ENCODE data around the gene BMP6.

Gene BMP6

DNA sequence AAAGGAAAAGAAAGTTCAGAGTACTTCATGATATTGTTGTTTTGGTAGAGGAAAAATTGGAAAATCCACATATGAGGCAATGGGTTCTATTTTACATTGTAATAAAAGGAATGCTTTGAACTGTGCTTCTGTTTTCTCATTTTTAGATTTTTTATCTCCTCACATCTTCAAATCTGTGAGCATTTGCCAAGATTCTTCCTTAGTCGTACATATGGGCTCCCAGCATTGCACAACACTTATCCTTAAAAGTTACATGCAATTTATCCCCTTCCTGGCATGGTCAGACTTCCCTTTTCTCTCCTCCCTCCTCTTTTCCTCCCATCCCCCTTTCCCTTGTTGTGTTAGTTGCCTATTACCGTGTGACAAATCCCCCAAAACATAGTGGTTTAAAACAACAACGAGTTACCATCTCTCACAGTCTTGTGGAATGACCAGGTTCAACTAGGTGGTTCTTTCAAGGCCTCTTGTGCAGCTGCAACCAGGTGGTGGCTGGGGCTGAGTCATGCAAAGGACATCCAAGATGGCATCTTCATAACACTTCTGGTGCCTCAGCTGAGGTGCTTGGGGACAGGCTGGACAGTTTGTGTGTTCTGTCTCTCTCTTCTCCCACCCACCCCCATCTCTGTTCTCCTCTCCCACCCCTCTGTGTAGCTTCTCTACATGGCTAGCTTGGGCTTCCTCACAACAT is 116.0 kb downstream of the BMP6 start:
- DNase-seq, result no peak

GRCh38 chr6:7846966-7847818 is 121.3 kb downstream of the BMP6 start:
- no peak for DNase-seq

- DNase-seq, result no peak
These were observed 122.3 kb downstream of the BMP6 start for GRCh38 chr6:7848229-7848628.

DNA sequence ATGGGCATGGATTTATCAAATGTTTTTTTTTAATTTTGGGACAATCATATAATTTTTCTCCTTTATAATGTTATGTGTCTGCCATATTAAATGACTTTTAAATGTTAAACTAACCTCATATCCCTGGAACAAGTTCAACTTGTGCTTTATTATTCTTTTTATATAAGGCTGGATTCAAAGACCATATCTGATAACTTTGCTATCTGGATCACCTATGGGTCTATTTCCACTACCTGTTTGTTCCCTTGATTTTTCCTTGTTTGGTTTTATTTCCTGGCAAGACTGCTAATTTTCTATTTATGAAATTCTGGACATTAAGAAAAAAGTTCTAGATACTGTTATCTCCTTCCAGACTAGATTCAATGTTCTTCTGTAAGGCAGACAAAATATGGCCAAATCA is 125.9 kb downstream of the BMP6 start:
- no peak for DNase-seq

GRCh38 chr6:7859591-7859990 is 133.7 kb downstream of the BMP6 start:
- no peak for DNase-seq

DNA sequence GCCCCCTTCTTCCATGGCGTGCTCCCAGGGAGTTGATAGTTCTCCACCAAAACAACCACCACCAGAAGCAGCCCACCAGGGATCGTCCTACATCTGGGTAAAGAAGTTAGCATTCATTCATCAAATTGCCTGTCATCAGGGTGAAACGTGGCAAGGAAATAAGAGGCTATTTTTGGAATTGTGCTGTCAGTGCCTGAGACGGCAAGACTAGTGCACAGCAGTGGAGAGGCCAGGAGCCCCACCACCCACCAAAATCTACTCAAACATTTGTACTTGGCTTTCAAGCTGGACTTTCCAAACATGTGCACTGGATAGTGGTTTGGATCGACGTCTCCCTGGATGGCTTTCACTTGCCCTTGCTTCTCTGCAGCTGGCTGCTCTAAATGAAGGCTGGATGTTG is 139.9 kb downstream of the BMP6 start:
- no peak for DNase-seq

DNA sequence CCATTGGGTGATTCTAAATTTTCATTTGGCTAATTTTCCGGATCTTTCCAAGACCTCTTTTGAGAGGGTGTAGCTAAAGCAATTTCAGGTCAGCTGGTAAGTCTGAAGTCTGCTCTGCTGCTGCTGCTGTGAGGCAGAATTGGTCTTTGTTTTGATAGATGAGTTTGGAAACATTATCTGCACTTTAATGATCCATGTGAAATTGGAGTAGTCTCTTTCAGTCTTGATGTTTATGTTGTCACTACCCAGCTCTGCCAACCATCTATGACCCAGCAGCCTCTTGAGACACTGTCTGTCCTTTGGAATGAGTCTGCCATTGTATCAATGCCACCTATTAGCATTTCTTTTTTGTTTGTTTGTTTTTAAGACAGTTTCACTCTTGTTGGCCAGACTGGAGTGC is 140.6 kb downstream of the BMP6 start:
- no peak for DNase-seq

DNA sequence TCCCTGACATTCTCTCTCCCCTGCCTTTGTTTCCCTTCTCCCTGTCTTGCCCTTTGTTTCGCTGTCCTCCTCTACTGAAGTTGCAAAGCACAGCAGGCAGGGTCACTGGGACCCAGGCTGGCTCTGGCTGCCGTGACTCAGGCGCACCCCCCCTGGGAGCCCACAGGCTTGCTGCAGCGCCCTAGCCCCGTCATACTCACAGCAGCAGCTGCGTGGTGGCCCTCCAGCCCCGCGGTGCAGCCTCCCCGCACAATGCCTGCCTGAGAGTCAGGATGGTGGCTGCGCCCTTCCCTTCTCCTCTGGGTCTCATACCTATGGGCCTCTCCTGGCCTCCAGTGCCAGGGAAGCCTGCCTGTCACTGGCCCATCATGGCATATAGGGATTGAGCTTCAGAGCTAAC is 143.0 kb downstream of the BMP6 start:
- DNase-seq, result no peak

DNA sequence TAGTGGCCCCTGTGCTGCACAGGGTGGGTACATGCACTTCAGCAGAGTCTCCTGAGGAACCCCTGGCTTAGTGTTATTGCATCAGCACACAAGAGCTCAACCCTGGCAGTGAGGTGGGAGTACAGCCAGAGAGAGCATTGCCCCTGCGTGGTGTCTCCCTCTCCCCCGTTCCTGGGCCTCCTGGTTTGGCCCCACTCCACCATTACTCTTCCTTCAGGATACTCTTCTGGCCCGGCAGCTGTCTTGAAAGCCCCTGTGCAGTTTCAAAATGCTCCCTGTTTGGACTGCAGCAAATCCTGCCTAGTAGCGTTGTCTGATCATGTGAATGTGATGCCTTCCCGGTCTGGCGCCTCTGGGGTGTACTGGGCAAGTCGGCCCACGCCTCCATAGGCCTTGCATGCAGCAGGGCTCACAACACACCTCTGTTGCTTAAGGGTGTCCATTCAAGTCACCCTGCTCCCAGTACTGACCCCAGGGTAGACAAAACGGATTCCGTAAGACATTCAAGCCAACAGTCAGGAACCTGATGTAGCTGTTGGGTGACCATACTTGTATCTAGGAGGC is 152.6 kb downstream of the BMP6 start:
- DNase-seq, result no peak

- DNase-seq, result no peak
These were observed 153.1 kb downstream of the BMP6 start for GRCh38 chr6:7879043-7879442.

DNA sequence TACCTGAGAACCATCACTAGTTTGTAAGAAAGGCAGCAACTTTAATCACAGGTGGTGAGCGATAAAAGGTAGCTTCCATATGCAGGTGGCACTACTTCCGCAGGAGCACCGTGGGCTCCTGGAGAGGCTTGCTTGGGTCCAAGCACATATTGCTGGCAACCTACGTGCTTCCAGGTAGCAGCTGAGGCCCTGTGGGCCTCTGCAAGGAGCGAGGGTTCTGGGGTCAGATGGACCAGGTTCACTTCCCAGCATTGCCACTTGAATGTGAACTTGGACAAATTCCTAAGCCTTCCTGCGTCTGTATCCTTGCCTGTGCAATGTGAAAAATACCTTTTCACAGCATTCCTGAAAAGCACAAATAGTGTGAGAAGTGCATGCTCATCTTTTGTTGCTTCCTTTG is 153.7 kb downstream of the BMP6 start:
- no peak for DNase-seq

- no peak for DNase-seq
These were observed 154.2 kb downstream of the BMP6 start for GRCh38 chr6:7879980-7880717.

DNA sequence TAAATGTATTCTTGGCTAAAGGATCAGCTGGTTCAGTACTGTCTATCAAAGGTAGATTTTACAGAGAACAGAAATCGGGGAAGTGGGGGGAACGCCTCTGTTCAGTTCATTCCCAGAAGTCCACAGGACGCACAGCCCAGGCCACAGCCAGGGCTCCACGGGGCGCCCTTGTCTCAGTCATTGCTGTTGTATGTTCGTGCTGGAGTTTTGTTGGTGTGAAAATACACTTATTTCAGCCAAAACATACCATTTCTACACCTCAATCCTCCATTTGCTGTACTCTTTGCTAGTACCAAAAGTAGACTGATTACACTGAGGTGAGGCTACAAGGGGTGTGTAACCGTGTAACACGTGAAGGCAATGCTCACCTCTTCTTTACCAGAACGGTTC is 154.8 kb downstream of the BMP6 start:
- DNase-seq, result no peak

DNA sequence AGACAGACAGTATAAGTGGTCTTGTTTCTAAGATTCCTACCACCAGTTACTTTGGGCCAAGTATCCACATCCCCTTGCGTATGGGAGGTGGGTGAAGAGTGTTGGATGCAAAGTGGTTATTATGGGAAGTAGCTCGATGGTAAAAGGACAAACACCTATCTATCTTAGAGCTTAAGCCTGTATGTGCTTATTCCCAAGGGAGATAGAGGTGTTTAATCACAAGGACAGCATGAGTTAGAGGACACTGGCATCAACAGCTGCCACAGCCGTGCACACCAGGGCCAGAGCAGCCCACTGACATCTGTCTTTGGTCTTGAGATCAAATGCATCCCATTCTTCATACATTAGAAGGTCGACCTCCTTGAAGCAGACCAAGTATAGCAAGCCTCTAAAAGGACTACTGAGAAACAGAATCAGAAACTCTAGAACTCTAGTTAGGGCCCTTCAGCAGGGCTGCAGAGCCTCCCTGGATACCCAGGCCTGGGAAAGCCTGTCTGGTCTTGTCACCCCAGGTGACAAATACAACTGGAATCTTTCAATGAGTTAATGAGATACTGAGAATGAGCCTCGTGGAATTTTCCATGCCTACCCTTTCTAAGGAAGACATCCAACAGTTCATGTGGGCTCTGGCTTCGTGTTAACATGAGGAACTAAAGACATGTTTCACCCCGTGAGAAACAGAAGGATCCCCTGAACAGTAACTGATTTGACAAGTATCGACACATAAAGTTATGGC is 156.0 kb downstream of the BMP6 start:
- no peak for DNase-seq

DNA sequence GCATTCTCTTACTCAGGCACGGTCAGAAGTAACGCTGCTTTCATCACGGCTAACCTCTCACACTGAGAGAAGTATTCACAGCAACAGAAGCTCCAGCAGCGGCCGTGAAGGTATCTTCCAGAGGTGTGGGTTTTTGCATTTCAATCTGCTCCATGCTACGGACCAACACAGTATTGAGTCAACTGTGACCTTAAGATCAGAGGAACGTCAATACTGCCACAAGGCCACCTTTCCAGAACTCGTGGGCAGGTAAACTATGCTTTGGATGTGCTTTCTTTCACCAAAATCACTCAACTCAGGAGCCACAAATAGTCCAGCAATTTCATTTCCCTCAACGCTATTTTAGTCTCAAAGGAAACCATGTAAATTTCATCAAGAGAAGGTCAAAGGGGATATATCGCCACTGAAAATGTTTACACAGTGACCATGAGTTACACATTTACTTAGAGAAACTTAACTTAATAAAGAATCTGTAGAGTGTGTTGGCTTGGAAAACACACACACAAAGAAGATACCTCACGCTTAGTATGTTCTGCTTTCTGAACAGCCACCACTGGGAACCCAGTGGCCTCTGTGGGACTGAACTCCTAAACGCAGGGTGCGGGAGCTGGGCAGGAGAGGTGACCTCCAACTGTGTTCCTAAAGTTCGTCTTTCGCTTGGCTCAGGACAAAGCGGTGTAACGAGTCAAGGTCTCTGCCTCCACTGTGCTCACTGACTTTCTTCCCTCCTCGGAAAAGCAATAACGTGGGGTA is 156.8 kb downstream of the BMP6 start:
- DNase-seq, result no peak

GRCh38 chr6:7883381-7883780 is 157.5 kb downstream of the BMP6 start:
- no peak for DNase-seq

DNA sequence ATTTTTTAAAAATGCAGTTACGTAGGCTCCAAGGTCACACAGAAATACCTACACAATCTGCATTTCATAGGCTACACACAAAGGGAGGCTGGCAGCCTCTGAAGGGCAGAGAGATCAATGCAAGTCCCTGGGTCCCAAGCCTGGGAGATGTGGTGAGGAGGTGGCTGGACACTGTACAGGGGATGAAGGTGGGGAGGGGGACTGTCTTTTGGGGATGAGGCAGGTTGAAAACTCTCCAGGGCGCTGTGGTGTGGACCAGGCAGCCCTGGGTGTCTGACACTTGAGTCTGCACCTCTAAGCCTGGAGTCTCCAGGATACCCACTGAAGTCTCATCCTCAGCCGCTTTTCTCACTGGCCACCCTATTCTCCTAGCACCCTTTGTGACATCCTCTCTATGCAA is 160.2 kb downstream of the BMP6 start:
- no peak for DNase-seq

DNA sequence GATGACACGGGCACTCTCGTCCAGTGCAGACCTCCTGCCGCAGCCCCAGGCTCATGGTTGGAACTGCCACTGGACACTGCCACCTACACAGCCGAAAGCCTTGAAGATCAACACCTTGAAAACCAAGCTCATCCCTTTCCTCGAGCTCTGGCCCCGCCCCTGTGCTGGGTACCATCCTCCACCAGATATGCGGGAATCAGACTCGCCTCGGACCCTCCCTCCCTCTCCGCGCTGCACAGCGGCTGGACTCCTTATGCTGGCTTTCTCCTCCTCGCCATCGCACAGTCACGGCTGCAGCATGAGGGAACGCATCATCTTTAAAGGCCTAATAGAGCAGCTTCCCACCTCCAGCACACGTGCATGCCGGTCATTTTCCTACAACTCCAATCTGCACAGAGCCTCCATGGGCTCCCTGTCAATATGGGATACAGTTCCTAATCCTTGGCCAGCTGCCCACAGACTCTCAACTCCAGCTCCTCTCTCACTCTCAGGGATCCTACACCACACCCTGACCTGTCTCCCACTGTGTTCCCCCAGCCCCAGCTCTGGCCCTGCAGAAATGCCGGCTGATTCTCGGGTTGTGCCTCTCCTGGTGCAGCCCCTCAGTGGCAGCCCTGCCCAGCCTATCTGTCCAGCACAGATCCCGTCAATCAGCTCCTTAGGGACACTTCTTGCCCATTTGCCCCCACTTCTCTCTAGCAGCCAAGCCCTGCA is 161.5 kb downstream of the BMP6 start:
- DNase-seq, result no peak

GRCh38 chr6:7888587-7889357 is 162.9 kb downstream of the BMP6 start:
- DNase-seq, result no peak

DNA sequence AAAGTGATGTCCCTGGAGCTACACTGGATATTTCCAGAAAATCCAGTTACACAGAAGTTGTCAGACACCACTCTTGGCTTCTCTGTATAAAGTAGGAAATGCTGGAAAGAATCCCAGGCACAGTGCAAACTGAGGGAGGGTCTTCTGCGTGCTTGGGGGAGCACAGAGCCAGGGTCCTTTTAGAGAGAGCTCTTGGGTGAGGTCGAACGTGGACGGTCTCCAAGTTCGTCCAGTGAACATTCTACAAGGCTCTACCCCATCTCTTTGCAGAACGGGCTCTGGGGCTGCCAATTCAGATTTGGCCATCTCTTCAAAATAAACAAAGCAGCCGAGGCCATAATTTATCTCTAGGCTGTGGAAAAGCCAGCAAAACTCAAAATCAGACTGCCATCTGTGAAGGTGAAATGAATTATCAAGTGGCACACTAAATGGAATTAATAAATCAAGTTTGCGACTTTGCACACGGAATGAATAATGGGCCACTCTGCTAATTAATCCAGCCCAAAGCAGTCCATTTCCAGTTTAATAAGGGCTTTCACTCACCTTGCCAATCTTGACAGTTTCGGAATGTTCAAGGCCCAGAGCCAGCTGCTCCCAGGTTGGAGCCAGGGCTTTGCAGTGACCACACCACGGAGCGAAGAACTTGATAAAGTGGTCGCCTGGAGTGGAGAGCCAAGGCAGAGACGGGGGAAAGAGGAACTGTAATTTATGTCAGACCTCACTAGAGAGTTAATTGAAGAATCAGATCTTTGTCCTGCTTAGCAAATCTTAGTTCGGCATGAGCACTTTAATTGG is 165.4 kb downstream of the BMP6 start:
- no peak for DNase-seq
